ENCODE results near the gene TMED1.
A peak's percentile ranks its signal among the peaks of the same experiment; 100 is the strongest.

The TMED1 gene

GRCh38 chr19:10835089-10835753, 791 bp downstream of the TMED1 start:
- ATAC-seq (replicated peaks), result no peak
- H3K27me3 Mint-ChIP-seq, result no peaks in the 10 kb centered on the region
- H3K4me3 Mint-ChIP-seq, result peak overlapping the region; percentile 98 to 100
- H3K36me3 Mint-ChIP-seq (ENCODE audit: insufficient read depth), result peaks cover 36% of the 10 kb centered on the region
- peak overlapping the region; percentile 97 to 100 for H3K27ac Mint-ChIP-seq
- DNase-seq, result no peak
- H3K4me1 Mint-ChIP-seq (ENCODE audit: low read depth in 2 of 2), result peaks cover 4 to 17% of the 10 kb centered on the region in 2 donors
- H3K9me3 Mint-ChIP-seq, result no peaks in the 10 kb centered on the region

- no peaks in the 10 kb centered on the region for H3K9me3 Mint-ChIP-seq
- peaks cover 4 to 17% of the 10 kb centered on the region in 2 donors for H3K4me1 Mint-ChIP-seq (ENCODE audit: low read depth in 2 of 2)
- DNase-seq (no peak), ATAC-seq (replicated peaks) (no peak)
- no peak overlapping the region for H3K4me3 Mint-ChIP-seq
- H3K27ac Mint-ChIP-seq, result peak overlapping the region in 1 of 2 donors; percentile 62
- no peaks in the 10 kb centered on the region for H3K27me3 Mint-ChIP-seq
- peaks cover 53% of the 10 kb centered on the region for H3K36me3 Mint-ChIP-seq (ENCODE audit: insufficient read depth)
Observed at GRCh38 chr19:10832939-10833296, 3.1 kb downstream of the TMED1 start.

GRCh38 chr19:10831987-10832938, 3.7 kb downstream of the TMED1 start:
- H3K4me3 Mint-ChIP-seq, result no peak overlapping the region
- DNase-seq, result no peak
- H3K9me3 Mint-ChIP-seq, result no peaks in the 10 kb centered on the region
- no peaks in the 10 kb centered on the region for H3K27me3 Mint-ChIP-seq
- H3K4me1 Mint-ChIP-seq (ENCODE audit: low read depth in 2 of 2), result peaks cover 4 to 17% of the 10 kb centered on the region in 2 donors
- H3K36me3 Mint-ChIP-seq (ENCODE audit: insufficient read depth), result peaks cover 58% of the 10 kb centered on the region
- ATAC-seq (replicated peaks), result no peak
- H3K27ac Mint-ChIP-seq, result peak overlapping the region in 1 of 2 donors; percentile 78

GRCh38 chr19:10830931-10831779, 4.9 kb downstream of the TMED1 start:
- peaks cover 4 to 13% of the 10 kb centered on the region in 2 donors for H3K4me1 Mint-ChIP-seq (ENCODE audit: low read depth in 2 of 2)
- H3K27me3 Mint-ChIP-seq, result no peaks in the 10 kb centered on the region
- H3K4me3 Mint-ChIP-seq, result no peak overlapping the region
- peak overlapping the region; percentile 10 to 82 for H3K27ac Mint-ChIP-seq
- peaks cover 63% of the 10 kb centered on the region for H3K36me3 Mint-ChIP-seq (ENCODE audit: insufficient read depth)
- no peak for ATAC-seq (replicated peaks)
- no peaks in the 10 kb centered on the region for H3K9me3 Mint-ChIP-seq
- DNase-seq, result no peak

- Mint-ChIP-seq H3K36me3 (ENCODE audit: insufficient read depth) (peaks cover 63% of the 10 kb centered on the region), H3K9me3 (no peaks in the 10 kb centered on the region), H3K4me1 (ENCODE audit: low read depth in 2 of 2) (peaks cover under 1 to 5% of the 10 kb centered on the region in 2 donors), H3K27me3 (no peaks in the 10 kb centered on the region), H3K4me3 (no peak overlapping the region), H3K27ac (peak overlapping the region; percentile 46 to 82)
- no peak for DNase-seq
- ATAC-seq (replicated peaks), result no peak
Observed at GRCh38 chr19:10830370-10830769, 5.6 kb downstream of the TMED1 start.

GRCh38 chr19:10829967-10830366, 6.0 kb downstream of the TMED1 start:
- H3K27me3 Mint-ChIP-seq, result no peaks in the 10 kb centered on the region
- H3K9me3 Mint-ChIP-seq, result no peaks in the 10 kb centered on the region
- ATAC-seq (replicated peaks) (no peak), DNase-seq (no peak)
- H3K4me1 Mint-ChIP-seq (ENCODE audit: low read depth in 2 of 2), result peaks cover 0 to 2% of the 10 kb centered on the region in 2 donors
- no peak overlapping the region for H3K4me3 Mint-ChIP-seq
- H3K36me3 Mint-ChIP-seq (ENCODE audit: insufficient read depth), result peaks cover 63% of the 10 kb centered on the region
- peak overlapping the region; percentile 46 to 82 for H3K27ac Mint-ChIP-seq

GRCh38 chr19:10828981-10829821, 6.8 kb downstream of the TMED1 start:
- peaks cover 68% of the 10 kb centered on the region for H3K36me3 Mint-ChIP-seq (ENCODE audit: insufficient read depth)

GRCh38 chr19:10826846-10827245, 9.2 kb downstream of the TMED1 start:
- Mint-ChIP-seq H3K27ac (no peak overlapping the region), H3K9me3 (no peaks in the 10 kb centered on the region), H3K4me3 (no peak overlapping the region), H3K36me3 (ENCODE audit: insufficient read depth) (peaks cover 66% of the 10 kb centered on the region), H3K27me3 (no peaks in the 10 kb centered on the region), H3K4me1 (ENCODE audit: low read depth in 2 of 2) (peaks cover 0 to 1% of the 10 kb centered on the region in 2 donors)
- no peak for DNase-seq
- no peak for ATAC-seq (replicated peaks)

More at GRCh38 chr19:10828981-10829821, 6.8 kb downstream of the TMED1 start:
- H3K4me3 Mint-ChIP-seq, result no peak overlapping the region
- H3K4me1 Mint-ChIP-seq (ENCODE audit: low read depth in 2 of 2), result no peaks in the 10 kb centered on the region
- H3K27me3 Mint-ChIP-seq, result no peaks in the 10 kb centered on the region
- H3K27ac Mint-ChIP-seq, result peak overlapping the region; percentile 46 to 82
- no peak for DNase-seq
- H3K9me3 Mint-ChIP-seq, result no peaks in the 10 kb centered on the region
- ATAC-seq (replicated peaks), result peak; percentile 29

- ATAC-seq (replicated peaks), result no peak
- Mint-ChIP-seq H3K27me3 (no peaks in the 10 kb centered on the region), H3K9me3 (no peaks in the 10 kb centered on the region), H3K4me3 (no peak overlapping the region), H3K36me3 (ENCODE audit: insufficient read depth) (peaks cover 72% of the 10 kb centered on the region), H3K27ac (no peak overlapping the region), H3K4me1 (ENCODE audit: low read depth in 2 of 2) (peaks cover 0 to 1% of the 10 kb centered on the region in 2 donors)
- no peak for DNase-seq
Observed at GRCh38 chr19:10826231-10826630, 9.8 kb downstream of the TMED1 start.

GRCh38 chr19:10823690-10824089, 12.3 kb downstream of the TMED1 start:
- peaks cover 70% of the 10 kb centered on the region for H3K36me3 Mint-ChIP-seq (ENCODE audit: insufficient read depth)
- DNase-seq (no peak), ATAC-seq (replicated peaks) (no peak)
- no peaks in the 10 kb centered on the region for H3K9me3 Mint-ChIP-seq
- no peaks in the 10 kb centered on the region for H3K27me3 Mint-ChIP-seq
- peak overlapping the region in 1 of 2 donors; percentile 69 for H3K27ac Mint-ChIP-seq
- peaks cover 9 to 13% of the 10 kb centered on the region in 2 donors for H3K4me1 Mint-ChIP-seq (ENCODE audit: low read depth in 2 of 2)
- H3K4me3 Mint-ChIP-seq, result no peak overlapping the region

GRCh38 chr19:10820173-10820572, 15.8 kb downstream of the TMED1 start:
- Mint-ChIP-seq H3K4me3 (peak overlapping the region in 1 of 2 donors; percentile 20), H3K36me3 (ENCODE audit: insufficient read depth) (peaks cover 51% of the 10 kb centered on the region), H3K4me1 (ENCODE audit: low read depth in 2 of 2) (peaks cover 9 to 18% of the 10 kb centered on the region in 2 donors), H3K27ac (peak overlapping the region; percentile 89 to 90), H3K9me3 (no peaks in the 10 kb centered on the region), H3K27me3 (no peaks in the 10 kb centered on the region)
- DNase-seq (no peak), ATAC-seq (replicated peaks) (no peak)
